ENCODE data around the gene UGT1A3. TPM values are rescaled to one million over a fixed set of nuclear protein-coding genes. Genes with fewer than 3 reads are reported as not detected.

Gene UGT1A3
- total RNA-seq, 2 experiments from 2014 or later = not detected

DNA sequence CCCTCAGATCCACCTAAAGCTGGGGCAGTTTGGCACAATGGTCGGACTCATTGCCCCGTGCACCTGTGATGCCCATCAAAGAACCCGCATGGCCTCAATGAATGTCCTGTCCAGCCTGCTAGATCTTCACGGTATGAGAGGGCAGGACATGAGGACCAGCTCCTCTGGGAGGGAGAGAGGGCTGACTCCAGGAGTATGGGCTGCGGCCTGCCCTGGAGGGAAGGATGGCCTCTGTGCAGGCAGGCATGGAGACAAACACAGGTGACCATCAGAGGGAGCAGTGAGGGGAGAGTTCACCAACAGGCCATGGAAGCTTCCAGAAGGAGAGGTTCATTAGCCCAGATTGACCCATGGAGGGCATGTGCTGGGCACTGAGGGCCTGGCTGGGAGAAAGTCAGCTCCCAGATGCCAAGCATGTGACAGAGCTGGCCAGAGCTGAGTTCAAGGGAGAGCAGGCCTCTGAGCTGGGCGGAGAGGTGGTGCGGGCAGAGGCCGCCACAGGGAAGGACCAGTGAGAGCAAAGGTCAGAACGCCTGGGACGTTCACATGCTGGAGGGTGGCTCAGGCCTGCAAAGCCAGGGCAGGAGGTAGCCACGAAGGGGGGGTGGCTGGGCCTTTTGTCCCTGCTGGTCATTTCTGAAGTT lies 89.3 kb downstream of the UGT1A3 start:
- Mint-ChIP-seq H3K36me3 (no peaks in the 10 kb centered on the region), H3K9me3 (no peaks in the 10 kb centered on the region), H3K4me1 (ENCODE audit: low read depth) (no peaks in the 10 kb centered on the region), H3K27me3 (peaks cover 3% of the 10 kb centered on the region), H3K27ac (no peak overlapping the region), H3K4me3 (no peak overlapping the region)
- POLR2A ChIA-PET = no interaction called here
- peak; percentile 5 for DNase-seq
- intact Hi-C loops (cut with micrococcal nuclease) = no loop called here
- CTCF ChIA-PET = no interaction called here

DNA sequence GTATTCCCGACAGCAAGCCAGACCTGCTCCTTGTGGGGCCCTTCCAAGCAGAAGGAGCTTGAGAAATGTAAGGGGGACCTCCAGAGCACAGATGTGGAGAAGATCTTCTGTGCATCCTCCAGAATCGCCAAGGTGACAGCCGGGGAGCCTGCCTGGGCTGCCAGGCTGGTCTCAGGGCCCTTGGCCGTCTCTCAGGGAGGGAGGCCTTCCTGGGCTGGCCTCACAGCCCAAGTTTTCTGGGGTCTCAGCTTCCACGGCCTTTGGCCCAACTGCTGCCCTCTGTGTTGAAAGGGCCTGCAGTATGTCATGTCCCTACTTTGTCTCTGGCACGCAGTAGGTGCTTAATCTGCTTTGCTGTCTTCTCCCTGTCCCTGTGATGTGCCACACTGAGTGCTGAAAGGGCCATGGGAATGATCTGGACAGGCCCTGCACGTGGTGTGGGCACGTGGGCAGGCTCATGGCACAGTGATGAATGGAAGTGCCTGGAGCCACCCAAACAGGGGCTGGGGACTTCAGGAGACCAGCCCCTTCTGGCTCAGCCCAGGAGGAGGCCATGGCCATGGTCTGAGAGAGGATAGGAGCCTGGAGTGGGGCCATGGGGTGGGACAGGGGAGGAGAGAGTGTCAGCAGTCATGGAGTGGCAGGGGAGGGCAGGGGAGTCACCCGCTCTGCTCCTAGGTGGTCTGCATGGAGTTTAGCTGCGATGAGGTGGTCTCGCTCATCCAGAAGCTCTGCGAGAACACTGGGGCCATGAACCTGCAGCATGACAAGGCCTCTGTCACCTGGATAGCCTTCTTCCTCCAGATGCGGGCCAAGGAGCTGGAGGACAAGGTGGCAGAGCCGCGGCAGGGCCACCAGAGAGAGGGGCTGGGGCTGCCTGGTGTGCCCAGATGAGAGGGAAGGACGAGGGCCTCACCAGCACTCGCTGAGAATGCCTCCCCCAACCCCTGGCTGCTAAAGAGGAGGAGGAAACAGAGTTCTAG lies 90.1 kb downstream of the UGT1A3 start:
- ChIA-PET POLR2A (no interaction called here), CTCF (no interaction called here)
- no peak overlapping the region for H3K4me3 Mint-ChIP-seq
- H3K27me3 Mint-ChIP-seq = peaks cover 3% of the 10 kb centered on the region
- DNase-seq = peak; percentile 3
- H3K4me1 Mint-ChIP-seq (ENCODE audit: low read depth) = no peaks in the 10 kb centered on the region
- no peaks in the 10 kb centered on the region for H3K9me3 Mint-ChIP-seq
- intact Hi-C loops (cut with micrococcal nuclease) = no loop called here
- H3K27ac Mint-ChIP-seq = no peak overlapping the region
- no peaks in the 10 kb centered on the region for H3K36me3 Mint-ChIP-seq

DNA sequence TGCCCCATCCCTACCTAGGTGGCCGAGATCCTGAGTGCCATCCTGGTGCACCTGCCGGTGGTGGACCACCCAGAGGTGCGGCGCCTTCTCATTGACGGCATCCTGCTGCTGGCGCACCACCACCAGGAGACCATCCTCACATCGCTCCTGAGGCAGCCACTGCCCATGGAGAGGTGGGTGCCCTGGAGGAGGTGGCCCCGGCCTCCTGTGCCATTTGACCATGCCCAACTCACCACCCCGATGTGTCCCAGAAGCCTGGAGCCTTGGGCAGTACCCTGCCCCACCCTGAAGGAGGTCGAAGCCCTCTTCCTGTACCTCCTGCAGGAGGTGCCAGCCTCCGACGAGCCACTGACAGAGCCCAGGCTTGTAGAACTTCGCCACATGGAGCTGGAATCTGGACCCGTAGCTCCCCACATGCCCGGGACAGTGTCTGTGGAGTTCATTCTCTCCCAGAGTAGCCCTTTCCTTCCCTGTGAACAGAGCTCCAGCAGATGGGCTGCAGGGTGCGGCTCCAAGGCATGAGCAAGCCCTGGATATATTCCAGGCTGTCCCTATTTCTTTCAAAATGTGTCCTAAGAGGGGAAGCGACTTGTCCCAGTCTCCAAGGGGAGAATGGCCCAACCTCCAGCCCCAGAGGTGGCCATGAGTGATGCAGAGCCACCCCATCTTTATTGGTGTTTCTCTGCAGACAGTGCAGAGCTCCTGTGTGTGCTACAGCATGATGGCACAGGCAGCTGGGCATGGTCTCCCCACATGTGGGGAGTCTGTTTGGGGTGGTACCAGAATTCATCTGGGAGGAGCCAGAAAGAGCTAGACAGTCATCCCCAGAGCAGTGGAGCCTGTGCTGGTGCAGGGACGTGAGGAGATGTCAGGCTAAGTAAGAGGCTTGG lies 91.3 kb downstream of the UGT1A3 start:
- ChIA-PET CTCF (no interaction called here), POLR2A (no interaction called here)
- Mint-ChIP-seq H3K4me3 (no peak overlapping the region), H3K27ac (no peak overlapping the region), H3K9me3 (no peaks in the 10 kb centered on the region), H3K4me1 (ENCODE audit: low read depth) (no peaks in the 10 kb centered on the region), H3K27me3 (peaks cover 3% of the 10 kb centered on the region), H3K36me3 (no peaks in the 10 kb centered on the region)
- intact Hi-C loops (cut with micrococcal nuclease) = no loop called here
- DNase-seq = peak; percentile 6

DNA sequence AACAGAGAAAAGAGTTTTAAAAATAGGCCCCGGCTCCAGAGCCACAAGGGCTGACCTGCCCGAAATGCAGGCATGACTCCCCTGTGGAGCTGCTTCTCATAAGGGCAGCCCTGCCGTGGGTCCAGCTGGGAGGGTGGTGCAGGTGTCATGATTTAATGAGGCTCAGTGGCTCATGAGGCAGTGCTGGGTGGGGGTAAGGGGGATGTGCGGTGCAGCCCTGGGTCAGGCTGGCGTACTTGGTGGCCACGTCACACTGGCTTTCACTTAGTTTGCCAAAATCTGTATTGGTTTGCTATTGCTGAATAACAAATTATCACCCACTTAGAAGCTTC lies 91.9 kb downstream of the UGT1A3 start:
- peak; percentile 0 for DNase-seq
- ChIA-PET CTCF (no interaction called here), POLR2A (no interaction called here)
- Mint-ChIP-seq H3K27me3 (peaks cover 5% of the 10 kb centered on the region), H3K27ac (no peak overlapping the region), H3K4me3 (no peak overlapping the region), H3K9me3 (no peaks in the 10 kb centered on the region), H3K4me1 (ENCODE audit: low read depth) (no peaks in the 10 kb centered on the region), H3K36me3 (no peaks in the 10 kb centered on the region)
- intact Hi-C loops (cut with micrococcal nuclease) = no loop called here

DNA sequence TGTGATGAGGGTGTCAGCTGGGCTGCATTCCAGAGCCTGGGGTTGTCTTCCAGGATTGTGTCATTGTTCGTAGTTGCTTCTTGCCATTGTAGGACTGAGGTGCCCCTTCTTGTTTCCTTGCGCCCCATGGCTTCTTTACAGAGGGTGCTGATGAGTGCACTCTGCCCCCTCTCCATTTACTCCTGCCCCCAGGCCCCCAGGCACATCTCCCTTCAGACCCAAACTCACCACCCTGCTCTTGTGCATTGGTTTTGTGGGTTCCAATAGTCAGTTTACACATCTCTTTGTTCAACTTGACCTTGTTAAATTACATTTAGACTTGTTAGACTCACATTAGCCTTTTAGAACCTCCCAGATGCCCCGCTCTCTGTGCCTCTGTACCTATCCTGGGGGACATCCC lies 92.4 kb downstream of the UGT1A3 start:
- Mint-ChIP-seq H3K27me3 (peaks cover 5% of the 10 kb centered on the region), H3K4me3 (no peak overlapping the region), H3K4me1 (ENCODE audit: low read depth) (no peaks in the 10 kb centered on the region), H3K27ac (no peak overlapping the region), H3K9me3 (peaks cover 2% of the 10 kb centered on the region), H3K36me3 (no peaks in the 10 kb centered on the region)
- intact Hi-C loops (cut with micrococcal nuclease) = no loop called here
- CTCF ChIA-PET = no interaction called here
- no peak for DNase-seq
- POLR2A ChIA-PET = no interaction called here

- H3K4me3 Mint-ChIP-seq = no peak overlapping the region
- DNase-seq = no peak
- ChIA-PET CTCF (no interaction called here), POLR2A (no interaction called here)
- H3K27ac Mint-ChIP-seq = no peak overlapping the region
- H3K9me3 Mint-ChIP-seq = peaks cover 3% of the 10 kb centered on the region
- H3K4me1 Mint-ChIP-seq (ENCODE audit: low read depth) = no peaks in the 10 kb centered on the region
- intact Hi-C loops (cut with micrococcal nuclease) = no loop called here
- no peaks in the 10 kb centered on the region for H3K36me3 Mint-ChIP-seq
- H3K27me3 Mint-ChIP-seq = peaks cover 5% of the 10 kb centered on the region
These were observed 92.9 kb downstream of the UGT1A3 start for GRCh38 chr2:233821709-233822100.

- no peaks in the 10 kb centered on the region for H3K36me3 Mint-ChIP-seq
- intact Hi-C loops (cut with micrococcal nuclease) = no loop called here
- H3K27ac Mint-ChIP-seq = no peak overlapping the region
These were observed 93.4 kb downstream of the UGT1A3 start for GRCh38 chr2:233822101-233822771.

More at GRCh38 chr2:233822101-233822771, 93.4 kb downstream of the UGT1A3 start:
- Mint-ChIP-seq H3K4me3 (no peak overlapping the region), H3K9me3 (peaks cover 3% of the 10 kb centered on the region), H3K4me1 (ENCODE audit: low read depth) (no peaks in the 10 kb centered on the region), H3K27me3 (peaks cover 5% of the 10 kb centered on the region)
- peak; percentile 4 for DNase-seq
- POLR2A ChIA-PET = no interaction called here
- CTCF ChIA-PET = no interaction called here

Other genes starting within 250 kb of the UGT1A3 start
- gene USP40, start 162.3 kb upstream of the UGT1A3 start, total RNA-seq = 10 to 100 TPM; 19.3 to 21.5 TPM
- not detected for gene UGT1A8, start 111.4 kb upstream of the UGT1A3 start, total RNA-seq
- gene UGT1A10, start 92.6 kb upstream of the UGT1A3 start, total RNA-seq = not detected
- not detected for gene UGT1A9, start 57.1 kb upstream of the UGT1A3 start, total RNA-seq
- gene UGT1A7, start 47.1 kb upstream of the UGT1A3 start, total RNA-seq = not detected
- not detected for gene UGT1A6, start 36.2 kb upstream of the UGT1A3 start, total RNA-seq
- not detected for gene UGT1A5, start 16.1 kb upstream of the UGT1A3 start, total RNA-seq
- gene UGT1A4, start 10.3 kb upstream of the UGT1A3 start, total RNA-seq = not detected
- not detected for gene UGT1A1, start 31.2 kb downstream of the UGT1A3 start, total RNA-seq
- not detected for gene MROH2A, start 49.3 kb downstream of the UGT1A3 start, total RNA-seq
- 100 to 1,000 TPM in 1 of 2 experiments, 10 to 100 TPM in 1; 98.4 to 102 TPM for gene HJURP, start 125.5 kb downstream of the UGT1A3 start, total RNA-seq
- not detected for gene TRPM8, start 188.3 kb downstream of the UGT1A3 start, total RNA-seq

Measured in activated CD4-positive, alpha-beta memory T cell treated with anti-CD3 and anti-CD28 coated beads for 36 hours (primary cell).